Heart right ventricle (tissue), 16 donors: Measurements from ENCODE around the gene PPFIA1. TPM values are rescaled to one million over a fixed set of nuclear protein-coding genes. Genes with fewer than 3 reads are reported as not detected.
A peak's percentile ranks its signal among the peaks of the same experiment; 100 is the strongest.

Source experiments
- ATAC-seq, 8 donors: fragments of 200-7000 bp; cut with Tn5 transposase; one replicate each; pipeline ENCODE4 v1.9.1; 2020; ENCODE audit warnings: mild to moderate bottlenecking in 8 of 8, moderate library complexity in 8 of 8, moderate number of reproducible peaks in 1 of 8
- DNase-seq, 2 donors: peaks; one replicate each; pipeline ENCODE4 v3.0.0-alpha.2; 2020
- H3K27ac ChIP-seq, 10 donors: fragments of 200-600 bp; sonication (generic) in 2 of 10; one replicate each; pipeline versions ENCODE4 v1.5.0 to v1.8.0; 2020 to 2022; ENCODE audit warnings: mild to moderate bottlenecking in 3 of 10
- H3K27me3 ChIP-seq, 7 donors: fragments of 200-600 bp; one replicate each; pipeline ENCODE4 v1.8.0; 2021 to 2022; ENCODE audit warnings: mild to moderate bottlenecking in 2 of 7
- H3K36me3 ChIP-seq, 9 donors: fragments of 200-600 bp; sonication (generic) in 1 of 9; one replicate each; pipeline versions ENCODE4 v1.5.0 to v1.8.0; 2020 to 2022; ENCODE audit warnings: mild to moderate bottlenecking in 2 of 9
- H3K4me1 ChIP-seq, 9 donors: fragments of 200-600 bp; sonication (generic) in 1 of 9; one replicate each; pipeline versions ENCODE4 v1.5.0 to v1.8.0; 2020 to 2022; ENCODE audit warnings: mild to moderate bottlenecking in 4 of 9
- H3K4me3 ChIP-seq, 10 donors: fragments of 200-600 bp; sonication (generic) in 2 of 10; one replicate each; pipeline versions ENCODE4 v1.5.0 to v1.8.0; 2020 to 2022; ENCODE audit warnings: mild to moderate bottlenecking in 7 of 10, moderate library complexity in 2 of 10
- H3K9me3 ChIP-seq, 11 donors: fragments of 200-600 bp in 10 of 11; sonication (generic) in 2 of 11; one replicate each; pipeline versions ENCODE4 v1.5.0 to v1.8.0; 2013 to 2022; ENCODE audit warnings: mild to moderate bottlenecking in 2 of 11, control low read depth in 1 of 11, moderate library complexity in 1 of 11
- WGBS, 2 donors: extraction: QIAGEN DNeasy Blood & Tissue Kit; methylation state at CpG; one replicate each; pipeline ENCODE4 v1.1.7; 2013; ENCODE audit warnings: inconsistent platforms in 1 of 2; 5-methylcytosine and 5-hydroxymethylcytosine counted together
- intact Hi-C, 10 donors: fragments of 100-400 bp; cut with DNase I; formaldehyde crosslinking; loops; one replicate each; pipeline versions ENCODE4 v1.11.1 to v1.14.2; 2022
- polyA plus RNA-seq, 2 donors: library from polyadenylated mRNA; stranded (reverse); fragments of 200-250 nt; gene quantifications; one replicate each; pipeline ENCODE4 v1.2.3, GENCODE V29; 2013
- total RNA-seq, 10 donors: library from RNA; stranded (reverse); fragmentation: NEBNext Ultra II Directional in 3 of 10; extraction: Animal tissue kit (Norgen Biotek cat#: 25700) in 3 of 10; gene quantifications; one replicate each; pipeline versions ENCODE4 v1.2.1 to v1.2.4, GENCODE V29; 2021 to 2023
- TF ChIP-seq, protein P1 (sequence below), 9 donors: fragments of 200-600 bp; sonication (generic) in 2 of 9; IDR thresholded peaks; one replicate each; pipeline versions ENCODE4 v1.5.0 to v1.8.0; 2021 to 2022; ENCODE audit warnings: antibody characterized with exemption in 9 of 9, mild to moderate bottlenecking in 5 of 9, moderate library complexity in 1 of 9
- donor health status: Arrhythmogenic right ventricular cardiomyopathy.
- donor health status: ischemic (EF 13 %, LVEDD 7.1; RV severe dilation, severe dysfunction).
- donor health status: healthy with polysubstance abuse.
- donor health status: DM: no; HTN: yes; CAD: no.
- donor health status: DM: no; HTN: no; CAD: no.
- donor health status: ischemic (EF 25% LVEDD 6.9; RV normal size, moderate dysfunction).
- donor health status: ischemic (EF 25% LVEDD 5.7; RV mildly dilated, moderate dysfunction).
- donor health status: healthy.
- donor health status: DM: yes; HTN: yes; CAD: no.
- donor health status: Ischemic cardiomyopathy.
- donor health status: ischemic (EF 35%, LVEDD 5.7; RV mildly dilated, moderate dysfunction).
- donor health status: nonischemic (EF 11% LVEDD 7.7; RV severe dilation, severe dysfunction).
- donor health status: DM: yes; HTN: yes; CAD: no.
- donor health status: PGD.
- donor health status: ischemic (EF 29% LVEDD 5.4; RV normal size, mild dysfunction).
- donor health status: nonischemic (EF 23%, LVEDD 6.1; RV moderate dilation, normal function).

PPFIA1 gene
- total and polyA plus RNA-seq, 12 donors, result 14.0 to 57.2 (median 39.0) TPM

DNA sequence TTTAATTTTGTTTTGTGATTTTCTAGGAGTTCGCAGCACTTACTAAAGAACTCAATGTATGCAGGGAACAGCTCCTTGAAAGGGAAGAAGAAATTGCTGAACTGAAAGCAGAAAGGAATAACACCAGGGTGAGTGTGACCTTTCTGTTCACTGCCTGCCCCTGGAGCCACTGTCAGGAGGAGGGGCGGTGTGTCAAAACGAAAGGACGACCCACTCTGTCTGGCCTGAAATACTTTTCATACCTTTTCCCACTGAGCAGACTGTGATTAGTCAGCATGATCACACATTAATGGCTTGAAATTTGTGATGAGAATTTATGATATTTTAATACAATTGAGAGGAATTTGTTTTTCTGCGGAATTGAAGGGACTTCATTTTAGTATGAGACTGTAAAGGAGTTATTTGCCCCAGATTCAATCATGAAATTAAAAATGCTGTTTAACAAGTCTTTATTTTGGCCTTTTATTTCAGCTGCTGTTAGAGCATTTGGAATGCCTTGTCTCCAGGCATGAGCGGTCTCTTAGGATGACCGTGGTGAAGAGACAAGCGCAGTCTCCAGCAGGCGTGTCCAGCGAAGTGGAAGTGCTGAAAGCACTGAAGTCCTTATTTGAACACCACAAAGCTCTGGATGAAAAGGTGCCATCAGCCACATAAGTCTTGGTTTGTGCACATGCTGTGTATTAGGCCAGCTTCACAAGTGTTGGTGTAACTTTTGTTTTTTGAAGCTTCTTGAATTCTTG, 54.1 kb downstream of the PPFIA1 start:
- 73 to 82% methylated on average over 10 of the region's 10 CpGs for WGBS, 2 donors
- no peaks in the 10 kb centered on the region for H3K27me3 ChIP-seq
- peaks cover 0 to 75% (median 13%) of the 10 kb centered on the region in 9 donors for H3K36me3 ChIP-seq
- H3K27ac ChIP-seq, result peak overlapping the region in 1 of 10 donors; percentile 69
- no peak overlapping the region for H3K4me3 ChIP-seq
- no peaks in the 10 kb centered on the region for H3K9me3 ChIP-seq
- TF ChIP-seq, protein P1, sequence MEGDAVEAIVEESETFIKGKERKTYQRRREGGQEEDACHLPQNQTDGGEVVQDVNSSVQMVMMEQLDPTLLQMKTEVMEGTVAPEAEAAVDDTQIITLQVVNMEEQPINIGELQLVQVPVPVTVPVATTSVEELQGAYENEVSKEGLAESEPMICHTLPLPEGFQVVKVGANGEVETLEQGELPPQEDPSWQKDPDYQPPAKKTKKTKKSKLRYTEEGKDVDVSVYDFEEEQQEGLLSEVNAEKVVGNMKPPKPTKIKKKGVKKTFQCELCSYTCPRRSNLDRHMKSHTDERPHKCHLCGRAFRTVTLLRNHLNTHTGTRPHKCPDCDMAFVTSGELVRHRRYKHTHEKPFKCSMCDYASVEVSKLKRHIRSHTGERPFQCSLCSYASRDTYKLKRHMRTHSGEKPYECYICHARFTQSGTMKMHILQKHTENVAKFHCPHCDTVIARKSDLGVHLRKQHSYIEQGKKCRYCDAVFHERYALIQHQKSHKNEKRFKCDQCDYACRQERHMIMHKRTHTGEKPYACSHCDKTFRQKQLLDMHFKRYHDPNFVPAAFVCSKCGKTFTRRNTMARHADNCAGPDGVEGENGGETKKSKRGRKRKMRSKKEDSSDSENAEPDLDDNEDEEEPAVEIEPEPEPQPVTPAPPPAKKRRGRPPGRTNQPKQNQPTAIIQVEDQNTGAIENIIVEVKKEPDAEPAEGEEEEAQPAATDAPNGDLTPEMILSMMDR (IDR thresholded peaks at IDR 0.05), result no peak
- DNase-seq (no peak), ATAC-seq (no peak)
- intact Hi-C loops, result no loop called here
- H3K4me1 ChIP-seq, result peaks cover under 1 to 48% (median 27%) of the 10 kb centered on the region in 9 donors

DNA sequence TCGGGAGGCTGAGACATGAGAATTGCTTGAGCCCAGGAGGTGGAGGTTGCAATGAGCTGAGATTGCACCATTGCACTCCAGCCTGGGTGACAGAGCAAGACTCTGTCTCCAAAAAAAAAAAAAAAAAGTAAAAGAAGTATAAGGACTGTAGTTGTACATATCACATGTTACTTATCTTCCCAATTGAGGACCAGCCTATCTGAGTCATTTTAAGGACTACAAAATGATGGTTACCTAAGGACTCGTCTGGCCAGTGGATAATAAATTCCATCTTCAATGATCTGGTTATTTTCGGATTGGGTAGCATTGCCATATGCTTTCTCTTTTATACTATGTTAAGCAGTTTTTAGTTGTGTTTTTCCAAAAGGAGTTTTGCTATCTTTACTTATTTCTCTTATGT, 55.3 kb downstream of the PPFIA1 start:
- ATAC-seq (no peak), DNase-seq (no peak)
- H3K36me3 ChIP-seq, result peaks cover 0 to 86% (median 25%) of the 10 kb centered on the region in 9 donors
- no peaks in the 10 kb centered on the region for H3K27me3 ChIP-seq
- no peak overlapping the region for H3K4me3 ChIP-seq
- H3K27ac ChIP-seq, result peak overlapping the region in 7 of 10 donors; percentile 0 to 79 (median 19)
- H3K9me3 ChIP-seq, result no peaks in the 10 kb centered on the region
- peaks cover 0 to 46% (median 19%) of the 10 kb centered on the region in 9 donors for H3K4me1 ChIP-seq
- intact Hi-C loops, result no loop called here
- 80 to 85% methylated on average over 3 of the region's 3 CpGs for WGBS, 2 donors
- TF ChIP-seq, protein P1 (IDR thresholded peaks at IDR 0.05), result no peak

DNA sequence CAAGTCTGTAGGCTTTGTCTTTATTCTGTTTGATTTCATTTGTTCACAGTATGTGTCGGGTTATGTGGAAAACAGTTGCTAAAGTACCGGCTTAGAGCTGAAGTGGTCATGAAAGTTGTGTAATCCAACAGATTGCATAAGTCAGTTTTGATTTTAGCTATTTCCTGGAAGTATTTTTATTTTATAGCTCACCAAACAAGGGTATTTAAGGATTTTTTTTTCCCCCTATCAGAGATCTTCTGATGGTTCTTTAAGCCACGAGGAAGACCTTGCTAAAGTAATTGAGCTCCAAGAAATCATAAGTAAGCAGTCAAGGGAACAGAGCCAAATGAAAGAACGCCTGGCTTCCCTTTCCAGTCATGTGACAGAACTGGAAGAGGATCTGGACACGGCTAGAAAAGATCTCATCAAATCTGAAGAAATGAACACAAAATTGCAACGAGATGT, 55.9 kb downstream of the PPFIA1 start:
- H3K36me3 ChIP-seq, result peaks cover 0 to 87% (median 30%) of the 10 kb centered on the region in 9 donors
- H3K27ac ChIP-seq, result peak overlapping the region in 9 of 10 donors; percentile 0 to 79 (median 19)
- DNase-seq, result peak in 1 of 2 donors; percentile 23
- WGBS, 2 donors, result 41 to 55% methylated on average over 6 of the region's 6 CpGs
- H3K9me3 ChIP-seq, result no peaks in the 10 kb centered on the region
- intact Hi-C loops, result no loop called here
- no peaks in the 10 kb centered on the region for H3K27me3 ChIP-seq
- H3K4me1 ChIP-seq, result peaks cover 0 to 46% (median 19%) of the 10 kb centered on the region in 9 donors
- TF ChIP-seq, protein P1 (IDR thresholded peaks at IDR 0.05), result no peak
- ATAC-seq, result peak in 7 of 8 donors; percentile 42 to 80 (median 70)
- no peak overlapping the region for H3K4me3 ChIP-seq

DNA sequence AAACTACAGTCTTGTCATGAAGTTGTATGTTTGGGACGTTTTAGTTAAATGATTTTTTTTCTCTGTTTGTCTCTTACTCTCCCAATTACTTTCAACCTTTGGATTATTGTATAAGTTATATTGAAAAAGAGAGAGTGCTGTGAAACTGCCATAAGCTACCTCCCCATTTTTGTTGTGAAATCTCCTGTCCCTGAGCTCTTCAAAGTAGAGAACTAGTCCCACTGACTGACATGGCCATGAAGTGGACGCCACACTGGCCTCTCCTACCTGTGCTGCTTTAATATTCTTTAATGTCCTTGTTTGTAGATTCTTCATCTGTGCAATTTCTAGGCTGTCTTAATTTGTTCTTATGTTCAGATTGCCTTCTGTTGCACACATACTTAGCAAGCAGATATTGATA, 56.3 kb downstream of the PPFIA1 start:
- Histone ChIP-seq H3K27ac (peak overlapping the region in 8 of 10 donors; percentile 0 to 79 (median 22)), H3K4me1 (peaks cover 0 to 46% (median 19%) of the 10 kb centered on the region in 9 donors), H3K36me3 (peaks cover 0 to 91% (median 33%) of the 10 kb centered on the region in 9 donors), H3K4me3 (no peak overlapping the region), H3K27me3 (no peaks in the 10 kb centered on the region), H3K9me3 (no peaks in the 10 kb centered on the region)
- intact Hi-C loops, result no loop called here
- TF ChIP-seq, protein P1 (IDR thresholded peaks at IDR 0.05), result no peak
- 65 to 81% methylated on average over 2 of the region's 2 CpGs for WGBS, 2 donors
- ATAC-seq, result peak in 3 of 8 donors; percentile 8 to 19 (median 14)
- no peak for DNase-seq
